ENCODE data around the gene NPEPPS. TPM values are rescaled to one million over a fixed set of nuclear protein-coding genes. Genes with fewer than 3 reads are reported as not detected.
"Not testable (repeated sequence)": the region's sequence is repeated elsewhere in the genome, so short reads cannot be mapped to it uniquely, and the experiment has no call there.

The NPEPPS gene
- total and polyA plus RNA-seq, 2 of the 8 experiments (the other 6 are each of a cell fraction or from before 2014, with no cell fraction given): 53.6 to 118 TPM

GRCh38 chr17:47499494-47499893 lies 31.4 kb upstream of the NPEPPS start:
- H4K8ac ChIP-seq (ENCODE audit: extremely low read depth, insufficient read depth, low read length); H3K9me3 ChIP-seq (ENCODE audit: insufficient read depth in 2 of 2, low read depth in 1 of 2, low read length in 1 of 2); H3K9ac ChIP-seq (replicated peaks in 1 of 4; ENCODE audit: extremely low read depth in 1 of 4, low read depth in 3 of 4, low read length in 3 of 4); H4K5ac ChIP-seq (ENCODE audit: insufficient read length, low read depth, low read length); H3K14ac ChIP-seq (ENCODE audit: insufficient read length); H3K36me3 ChIP-seq (ENCODE audit: control insufficient read depth in 2 of 4, insufficient read depth in 4 of 4, low read length in 3 of 4); H4K20me1 ChIP-seq (replicated peaks in 1 of 2; ENCODE audit: control insufficient read depth in 1 of 2, insufficient read depth in 2 of 2, low read length in 2 of 2); H2BK20ac ChIP-seq (ENCODE audit: low read length); H3K79me1 ChIP-seq (ENCODE audit: low read depth, low read length); H3K27me3 ChIP-seq (replicated peaks in 1 of 4; ENCODE audit: control insufficient read depth in 3 of 4, extremely low read depth in 1 of 4, insufficient read depth in 3 of 4, low read length in 3 of 4); POLR2A ChIA-PET (ENCODE audit: partially characterized antibody); H2AK5ac ChIP-seq (ENCODE audit: low read depth, low read length); H3K18ac ChIP-seq (ENCODE audit: extremely low read depth, low read length); H3K4me1 ChIP-seq (replicated peaks in 1 of 4; ENCODE audit: control insufficient read depth in 3 of 4, insufficient read depth in 4 of 4, low read length in 3 of 4); H2BK5ac ChIP-seq (ENCODE audit: low read depth, low read length); H2BK12ac ChIP-seq (ENCODE audit: low read depth, low read length); H3K23ac ChIP-seq (ENCODE audit: insufficient read length); H3K4me2 ChIP-seq (ENCODE audit: insufficient read depth in 1 of 2, low read depth in 2 of 2, low read length in 2 of 2); DNase-seq (ENCODE audit: low read depth in 1 of 2, low spot score in 2 of 2); H2AFZ ChIP-seq (ENCODE audit: low read length); H2BK120ac ChIP-seq (replicated peaks; ENCODE audit: low read depth, low read length); H2BK15ac ChIP-seq (ENCODE audit: low read length); H3K4me3 ChIP-seq (ENCODE audit: extremely low read depth in 1 of 4, insufficient read depth in 2 of 4, low read depth in 3 of 4, low read length in 4 of 4); H3K4ac ChIP-seq (replicated peaks; ENCODE audit: insufficient read length, low read depth, low read length); H3K56ac ChIP-seq (replicated peaks; ENCODE audit: insufficient read length, low read depth, low read length); FAIRE-seq; H3K23me2 ChIP-seq (ENCODE audit: low read depth, low read length); H3K27ac ChIP-seq (ENCODE audit: low read depth, low read length); H4K91ac ChIP-seq (replicated peaks; ENCODE audit: insufficient read length, low read length); H3K79me2 ChIP-seq (ENCODE audit: control insufficient read depth in 1 of 2, insufficient read depth in 2 of 2, low read length in 2 of 2): not testable (repeated sequence)
- CTCF ChIA-PET (ENCODE audit: partially characterized antibody): interaction anchor here (1.2 kb wide), 1 partner anchor 115 kb away, joined by 3 read pairs; no protein-coding TSS in a partner anchor
- WGBS, 2 experiments (ENCODE audit: extremely low coverage in 1 of 2, insufficient coverage in 1 of 2, insufficient read length in 1 of 2, insufficient replicate concordance in 2 of 2, low coverage in 1 of 2, low lambda C conversion rate in 2 of 2, missing lambda C conversion rate in 1 of 2): 80% methylated on average over 4 of the region's 4 CpGs; no CpG with 5 or more reads in 1 of the 2 experiments

Measured in H1 (cell line).